HG03521 (cell line): ENCODE results near the gene PROS1.
A peak's percentile ranks its signal among the peaks of the same experiment; 100 is the strongest.

Source experiments
- ATAC-seq: cut with Tn5 transposase; IDR thresholded peaks from one replicate; pipeline ENCODE4 v1.9.1; 2021; ENCODE audit warnings: mild to moderate bottlenecking, moderate library complexity; ENCODE audit not compliant: unreplicated experiment

Gene PROS1

GRCh38 chr3:93973131-93974126 is at the start of gene PROS1:
TSS of gene PROS1 (minus strand) at chr3:93973896. CDS start at chr3:93973749, 147 bp downstream.
- ATAC-seq = peak; percentile 78

GRCh38 chr3:94020293-94020692 is 46.6 kb upstream of the PROS1 start:
- ATAC-seq = no peak

- no peak for ATAC-seq
Observed at GRCh38 chr3:94019659-94020058, 46.0 kb upstream of the PROS1 start.

- no peak for ATAC-seq
Observed at GRCh38 chr3:94015025-94015424, 41.3 kb upstream of the PROS1 start.

GRCh38 chr3:94012185-94012584 is 38.5 kb upstream of the PROS1 start:
- no peak for ATAC-seq

- ATAC-seq = no peak
Observed at GRCh38 chr3:94011233-94011711, 37.6 kb upstream of the PROS1 start.

- ATAC-seq = no peak
Observed at GRCh38 chr3:94009608-94010007, 35.9 kb upstream of the PROS1 start.

GRCh38 chr3:94008253-94008652 is 34.6 kb upstream of the PROS1 start:
- no peak for ATAC-seq

GRCh38 chr3:94004301-94004910 is 30.7 kb upstream of the PROS1 start:
- peak; percentile 87 for ATAC-seq

GRCh38 chr3:94001827-94002495 is 28.3 kb upstream of the PROS1 start:
- no peak for ATAC-seq

- no peak for ATAC-seq
Observed at GRCh38 chr3:94001191-94001590, 27.5 kb upstream of the PROS1 start.

GRCh38 chr3:93994056-93994455 is 20.4 kb upstream of the PROS1 start:
- no peak for ATAC-seq

GRCh38 chr3:93992207-93992606 is 18.5 kb upstream of the PROS1 start:
- ATAC-seq = no peak

GRCh38 chr3:93991631-93992030 is 17.9 kb upstream of the PROS1 start:
- no peak for ATAC-seq

GRCh38 chr3:93989241-93989640 is 15.5 kb upstream of the PROS1 start:
- ATAC-seq = no peak

GRCh38 chr3:93988764-93989163 is 15.1 kb upstream of the PROS1 start:
- ATAC-seq = no peak

- no peak for ATAC-seq
Observed at GRCh38 chr3:93988283-93988682, 14.6 kb upstream of the PROS1 start.

GRCh38 chr3:93984618-93985017 is 10.9 kb upstream of the PROS1 start:
- no peak for ATAC-seq

- no peak for ATAC-seq
Observed at GRCh38 chr3:93983408-93983807, 9.7 kb upstream of the PROS1 start.

- no peak for ATAC-seq
Observed at GRCh38 chr3:93981649-93982048, 8.0 kb upstream of the PROS1 start.
